ENCODE data around the gene ARF6.

- TF ChIP-seq EZH2 (IDR thresholded peaks at IDR 0.05; ENCODE audit: low read length, unreplicated experiment) (no peak), CTCF (conservative IDR thresholded peaks at IDR 0.05; ENCODE audit: low read depth, low read length) (no peak), EZH2phosphoT487 (IDR thresholded peaks at IDR 0.05; ENCODE audit: borderline replicate concordance, low read length) (no peak)
These were observed 37.8 kb downstream of the ARF6 start for GRCh38 chr14:49930720-49931119.
